GM19099 (cell line): ENCODE measurements around the gene CCHCR1.

Source experiments
- POLR2A ChIP-seq: IDR thresholded peaks from 3 replicates; pipeline ENCODE4 v1.6.1; 2011; ENCODE audit warnings: low read depth; ENCODE audit not compliant: insufficient read length; ENCODE audit errors: extremely low read depth

Gene CCHCR1

DNA sequence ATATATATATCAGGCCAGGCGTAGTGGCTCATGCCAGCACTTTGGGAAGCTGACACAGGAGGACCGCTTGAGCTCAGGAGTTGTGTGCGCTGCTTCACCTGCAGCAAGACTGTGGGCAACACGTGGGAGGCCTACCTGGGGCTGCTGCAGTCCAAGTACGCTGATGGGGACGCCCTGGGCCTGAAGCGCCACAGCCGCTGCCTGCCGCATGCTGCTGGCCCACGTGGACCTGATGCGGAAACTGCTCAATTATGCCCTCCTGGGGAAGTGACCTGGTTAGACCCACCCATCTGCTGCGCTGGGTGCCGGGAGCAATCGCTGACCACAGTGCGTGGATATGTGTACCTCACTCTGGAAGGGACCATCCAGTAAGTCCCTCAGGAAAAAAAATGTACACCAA lies 17.0 kb downstream of the CCHCR1 start:
- no peak for TF ChIP-seq POLR2A

DNA sequence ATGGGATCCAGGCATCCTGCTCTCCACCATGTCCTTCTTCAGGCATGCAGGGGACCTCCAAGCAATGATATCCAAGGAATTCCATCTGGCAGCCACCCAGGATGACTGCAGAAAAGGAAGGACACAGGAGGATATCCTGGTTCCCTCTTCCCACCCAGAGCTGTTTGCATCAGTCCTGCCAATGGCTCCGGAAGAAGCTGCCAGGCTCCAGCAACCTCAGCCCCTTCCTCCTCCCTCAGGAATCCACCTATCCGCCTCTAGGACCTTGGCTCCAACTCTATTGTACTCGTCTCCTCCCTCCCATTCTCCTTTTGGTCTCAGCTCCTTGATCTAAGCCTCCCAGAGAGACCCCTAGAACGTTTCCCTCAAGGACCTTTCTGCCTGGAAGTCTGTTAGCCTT lies 18.0 kb downstream of the CCHCR1 start:
- TF ChIP-seq POLR2A = no peak

DNA sequence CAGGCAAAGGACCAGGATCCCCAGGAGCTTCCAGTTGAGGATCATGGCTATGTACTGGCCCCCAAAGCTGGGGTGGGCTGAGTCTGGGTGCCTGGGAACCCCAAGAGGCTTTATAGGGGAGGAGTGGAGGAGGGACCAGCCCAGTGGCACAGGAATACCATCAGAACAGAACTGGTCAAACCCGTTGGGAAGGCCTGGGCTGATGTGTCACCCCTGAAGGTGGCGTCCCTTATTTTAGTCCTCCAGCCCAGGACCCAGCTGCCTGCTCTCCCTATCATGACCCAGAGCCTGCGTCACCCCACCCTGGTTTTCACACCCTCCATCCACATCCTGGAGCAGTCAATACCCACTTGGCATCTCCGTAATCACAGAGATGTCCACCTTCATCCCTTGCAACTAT lies 18.6 kb downstream of the CCHCR1 start, which contains the start of gene PSORS1C2:
Gene PSORS1C2, minus strand, starts transcription at position 85 of the 400 bp plus-strand sequence. Its CDS starts 40 bp downstream, at position 45.
- TF ChIP-seq POLR2A = no peak

DNA sequence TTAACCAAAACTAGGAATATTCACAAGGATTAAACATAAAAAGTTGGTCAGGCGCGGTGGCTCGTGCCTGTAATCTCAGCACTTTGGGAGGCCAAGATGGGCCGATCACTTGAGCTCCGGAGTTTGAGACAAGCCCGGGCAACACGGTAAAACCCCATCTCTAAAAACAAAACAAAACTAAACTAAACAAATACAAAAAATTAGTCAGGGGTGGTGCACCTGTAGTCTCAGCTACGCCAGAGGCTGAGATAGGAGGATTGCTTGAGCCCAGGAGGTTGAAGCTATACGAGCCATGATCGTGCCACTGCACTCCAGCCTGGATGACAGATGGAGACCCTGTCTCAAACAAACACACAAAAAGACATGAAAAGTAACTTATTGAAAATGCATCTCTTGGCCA lies 21.9 kb downstream of the CCHCR1 start:
- no peak for TF ChIP-seq POLR2A

DNA sequence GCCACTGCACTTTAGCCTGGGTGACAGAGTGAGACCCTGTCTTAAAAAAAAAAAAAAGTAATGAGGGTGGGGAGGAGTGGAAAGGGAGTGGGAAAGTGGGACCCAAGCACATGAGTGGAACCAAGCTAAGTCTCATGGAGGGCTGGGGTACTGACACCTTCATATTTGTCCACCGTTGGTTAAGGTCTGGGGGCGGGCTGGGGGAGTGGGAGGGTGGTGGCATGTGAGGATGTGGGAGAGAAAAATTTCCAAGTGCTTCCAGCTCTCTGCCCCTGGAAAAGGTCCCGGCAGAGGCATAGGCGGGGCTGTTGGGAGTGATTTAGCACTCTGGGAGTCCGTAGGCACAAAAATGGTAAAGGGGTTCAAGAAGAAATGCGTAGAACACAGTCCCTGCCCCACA lies 24.8 kb downstream of the CCHCR1 start:
- no peak for TF ChIP-seq POLR2A

DNA sequence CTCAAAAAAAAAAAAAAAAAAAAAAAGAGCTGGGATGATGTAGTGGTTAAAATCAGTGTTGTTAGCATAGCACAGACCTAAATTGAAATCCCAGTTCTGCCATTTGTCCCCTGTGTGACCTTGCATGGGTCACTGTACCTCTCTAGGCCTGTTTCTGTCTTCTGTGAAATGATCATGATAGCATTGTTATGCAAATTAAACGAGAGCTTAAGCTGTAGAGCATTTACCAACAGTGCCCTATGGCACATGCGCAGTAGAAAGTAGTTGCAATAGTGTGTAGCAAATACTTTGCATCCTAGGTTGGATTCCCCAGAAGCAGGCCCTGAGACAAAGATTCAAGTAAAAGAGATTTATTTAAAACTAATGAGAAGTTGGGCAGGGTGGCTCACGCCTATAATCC lies 26.0 kb downstream of the CCHCR1 start:
- no peak for TF ChIP-seq POLR2A

DNA sequence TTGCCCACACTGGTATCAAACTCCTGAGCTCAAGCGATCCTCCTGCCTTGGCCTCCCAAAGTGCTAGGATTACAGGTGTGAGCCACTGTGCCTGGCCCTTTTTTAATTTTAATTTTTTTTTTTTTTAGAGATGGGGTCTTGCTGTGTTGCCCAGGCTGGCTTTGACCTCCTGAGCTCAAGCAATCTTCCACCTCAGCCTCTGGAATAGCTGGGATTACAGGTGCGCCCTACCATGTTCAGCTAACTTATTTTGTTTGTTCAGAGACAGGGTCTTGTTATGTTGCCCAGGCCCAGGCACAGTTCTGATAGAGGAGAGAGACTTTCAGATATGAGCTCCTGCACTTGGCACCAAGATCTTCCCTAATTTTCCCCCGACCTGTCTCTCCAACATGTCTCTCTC lies 26.9 kb downstream of the CCHCR1 start:
- TF ChIP-seq POLR2A = no peak

DNA sequence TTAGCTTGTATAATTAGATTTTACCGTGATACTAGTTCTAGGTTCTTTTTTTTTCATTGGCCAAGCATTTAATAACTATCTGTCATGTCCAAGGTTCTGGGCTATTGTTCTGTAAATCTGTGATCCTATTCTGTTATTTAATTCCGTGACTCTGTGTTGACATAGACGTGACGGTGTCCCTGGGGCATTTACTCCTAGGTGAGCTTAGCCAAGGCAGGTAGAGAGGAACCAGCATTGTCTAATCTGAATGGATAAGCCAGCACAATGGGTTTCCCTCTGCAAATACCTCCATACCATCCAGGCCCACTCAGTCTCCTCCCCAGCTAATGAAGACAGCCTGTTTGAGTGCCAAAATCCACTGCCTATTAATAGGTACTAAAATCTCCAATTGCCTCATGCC lies 28.5 kb downstream of the CCHCR1 start:
- no peak for TF ChIP-seq POLR2A

DNA sequence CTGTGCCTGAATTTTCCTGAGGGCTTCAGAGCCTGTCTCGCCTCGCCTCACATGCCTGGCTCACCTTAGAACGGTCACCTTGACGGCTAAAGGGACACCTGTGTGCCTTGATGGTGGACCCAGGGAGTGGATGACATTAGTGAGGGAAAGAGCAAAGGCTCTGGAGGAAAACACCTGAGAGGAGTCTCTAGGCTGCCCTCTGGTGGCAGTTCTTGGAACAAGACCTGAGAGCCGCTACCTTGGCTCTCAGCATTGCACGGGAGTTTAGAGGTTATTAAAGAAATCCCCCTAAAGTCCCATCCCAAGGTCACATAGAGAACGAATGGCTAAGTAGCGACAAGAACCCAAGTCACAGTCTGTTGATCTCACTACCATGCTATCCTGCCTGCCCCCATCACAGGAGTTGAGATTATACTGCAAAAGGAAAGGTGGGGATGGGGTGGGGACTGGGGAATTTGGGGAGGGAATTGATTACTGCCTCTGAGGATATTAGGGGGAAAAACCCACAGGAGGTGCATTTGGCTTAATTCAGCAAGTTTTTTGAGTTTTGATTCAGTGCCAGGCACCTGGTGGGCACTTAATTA lies 29.4 kb downstream of the CCHCR1 start:
- no peak for TF ChIP-seq POLR2A

DNA sequence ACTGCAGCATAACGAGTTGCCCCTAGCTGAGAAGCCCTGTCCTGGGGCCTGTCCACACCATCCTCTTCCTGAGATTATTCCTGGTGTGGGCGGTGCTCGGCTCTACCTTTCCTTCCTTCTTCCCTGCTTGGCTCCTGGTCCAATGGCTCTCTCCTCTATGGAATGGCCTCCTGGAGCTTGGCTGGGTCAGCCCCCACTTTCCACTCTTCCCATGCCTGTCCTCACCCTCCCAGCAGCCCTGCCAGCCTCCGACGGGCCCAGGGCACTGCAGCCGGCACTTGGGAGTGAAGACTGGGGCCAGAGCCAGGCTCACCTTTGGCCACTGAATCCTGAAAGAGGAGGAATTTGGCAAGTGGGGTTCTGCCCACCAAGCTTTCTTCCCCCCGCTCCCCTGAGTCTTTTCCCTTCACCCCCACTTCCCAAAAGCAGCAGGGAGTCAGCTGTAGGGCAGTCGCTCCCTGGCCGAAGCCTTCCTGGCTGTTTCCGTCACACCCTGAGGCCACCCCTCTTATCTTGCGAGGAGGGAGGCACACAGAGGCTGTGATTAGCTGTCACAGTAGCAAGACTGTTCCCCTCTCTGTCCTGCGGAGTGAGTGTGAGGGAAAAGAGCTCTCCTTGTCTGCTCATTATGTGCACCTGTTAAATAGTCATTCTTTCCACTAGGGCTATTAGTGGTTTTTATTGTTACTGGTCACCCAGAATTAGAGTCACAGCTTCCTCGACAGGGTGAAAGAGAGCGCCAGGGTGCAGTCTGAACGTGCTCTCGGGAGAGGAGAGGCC lies 31.0 kb downstream of the CCHCR1 start:
- TF ChIP-seq POLR2A = no peak

DNA sequence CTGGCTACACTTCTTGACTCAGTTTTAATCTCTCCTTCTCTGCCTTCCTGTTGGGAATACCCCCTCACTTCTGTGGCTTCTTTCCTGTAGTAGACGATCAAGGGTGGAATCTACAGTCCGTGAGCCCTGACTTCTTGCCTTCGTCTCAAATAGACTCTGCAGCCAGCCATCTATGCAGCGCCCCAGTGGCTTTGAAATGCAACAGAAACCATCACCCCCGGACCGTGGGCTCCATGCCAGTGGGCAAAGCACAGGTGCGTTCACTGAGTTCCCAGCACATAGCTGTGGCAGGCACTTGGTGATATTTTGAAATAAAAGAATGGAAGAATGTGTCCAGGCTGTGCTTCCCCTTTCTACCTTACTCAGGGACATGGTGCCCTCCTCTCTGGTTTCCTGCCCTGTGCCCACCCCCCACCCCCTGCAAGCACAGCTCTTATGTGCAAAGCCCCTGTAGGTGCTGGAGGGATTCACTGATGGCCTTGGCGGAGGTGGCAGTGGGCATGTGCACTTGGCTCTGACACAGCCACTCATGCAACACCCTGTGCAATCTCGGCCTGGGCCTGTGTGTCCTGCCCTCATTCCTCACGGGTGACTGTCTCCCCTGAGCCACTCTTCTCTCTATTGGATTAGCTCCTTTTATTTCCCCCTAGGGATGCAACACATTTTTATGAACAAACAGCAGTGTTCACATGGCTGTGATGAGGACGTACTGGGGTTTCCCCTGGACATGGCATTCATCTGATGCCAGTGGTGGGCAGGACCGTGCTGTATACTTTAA lies 31.8 kb downstream of the CCHCR1 start:
- no peak for TF ChIP-seq POLR2A

DNA sequence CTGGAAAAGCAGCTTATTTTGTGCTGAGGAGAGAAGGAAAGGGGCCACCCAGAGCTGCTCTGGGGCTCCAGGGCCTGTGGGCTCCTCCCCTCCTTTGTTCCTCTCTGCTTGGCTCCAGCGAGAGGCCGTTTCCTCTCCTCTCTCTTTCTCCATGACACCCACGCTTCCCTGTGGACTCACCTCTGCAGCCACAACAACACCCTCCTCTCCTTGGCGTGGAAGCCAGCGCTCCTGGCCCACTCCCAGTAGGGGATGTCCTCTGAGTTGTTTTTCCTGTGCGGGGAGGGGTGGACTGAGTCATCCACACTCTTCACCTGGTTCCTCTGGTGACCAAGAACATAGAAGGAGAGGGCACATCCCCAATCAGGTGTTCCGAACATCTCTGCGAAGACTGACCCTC lies 32.4 kb downstream of the CCHCR1 start:
- no peak for TF ChIP-seq POLR2A

DNA sequence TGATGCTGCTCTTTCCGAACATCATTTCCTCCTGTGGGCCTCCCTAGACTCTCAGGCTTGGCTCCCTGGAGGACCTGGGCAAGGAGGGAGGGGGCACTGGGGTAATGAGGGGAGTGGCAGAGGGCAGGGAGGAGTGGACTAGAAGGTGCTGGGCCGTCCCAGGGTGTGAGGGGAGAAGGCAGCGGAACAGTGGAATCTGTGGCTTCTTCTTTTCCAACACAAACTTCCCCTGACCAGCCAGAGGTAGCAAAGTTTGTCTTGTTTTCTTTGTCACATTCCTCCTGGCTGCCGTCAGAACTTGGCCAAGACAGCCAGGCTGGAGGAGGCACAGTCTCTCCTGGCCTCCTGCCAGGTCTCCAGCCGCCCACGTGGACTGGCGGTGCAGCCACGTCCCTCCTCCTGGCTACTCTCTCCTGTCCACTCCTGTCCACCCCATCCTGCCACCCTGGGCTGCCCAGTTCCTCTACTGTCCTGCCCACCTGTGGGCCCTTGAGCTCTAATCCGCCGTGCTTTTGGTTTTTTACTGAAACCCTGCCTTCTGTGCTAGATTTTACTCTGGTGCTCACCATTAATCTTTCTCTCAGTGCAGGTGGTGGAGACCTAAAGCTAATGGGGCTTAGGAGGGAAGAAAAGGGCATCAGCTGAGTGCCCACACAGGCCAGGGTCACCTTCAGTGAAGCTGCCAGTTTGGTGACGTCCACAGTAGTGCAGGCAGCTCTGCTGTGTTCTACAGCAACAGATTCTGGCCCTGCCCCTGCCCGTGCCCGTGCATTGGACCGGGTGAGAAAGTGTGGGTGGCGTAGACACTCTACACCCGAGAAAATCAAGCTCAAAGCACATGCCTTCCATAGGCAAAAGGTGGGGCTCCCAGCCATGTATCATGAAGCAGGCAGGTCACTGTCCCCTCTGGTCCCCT lies 34.6 kb downstream of the CCHCR1 start:
- no peak for TF ChIP-seq POLR2A

DNA sequence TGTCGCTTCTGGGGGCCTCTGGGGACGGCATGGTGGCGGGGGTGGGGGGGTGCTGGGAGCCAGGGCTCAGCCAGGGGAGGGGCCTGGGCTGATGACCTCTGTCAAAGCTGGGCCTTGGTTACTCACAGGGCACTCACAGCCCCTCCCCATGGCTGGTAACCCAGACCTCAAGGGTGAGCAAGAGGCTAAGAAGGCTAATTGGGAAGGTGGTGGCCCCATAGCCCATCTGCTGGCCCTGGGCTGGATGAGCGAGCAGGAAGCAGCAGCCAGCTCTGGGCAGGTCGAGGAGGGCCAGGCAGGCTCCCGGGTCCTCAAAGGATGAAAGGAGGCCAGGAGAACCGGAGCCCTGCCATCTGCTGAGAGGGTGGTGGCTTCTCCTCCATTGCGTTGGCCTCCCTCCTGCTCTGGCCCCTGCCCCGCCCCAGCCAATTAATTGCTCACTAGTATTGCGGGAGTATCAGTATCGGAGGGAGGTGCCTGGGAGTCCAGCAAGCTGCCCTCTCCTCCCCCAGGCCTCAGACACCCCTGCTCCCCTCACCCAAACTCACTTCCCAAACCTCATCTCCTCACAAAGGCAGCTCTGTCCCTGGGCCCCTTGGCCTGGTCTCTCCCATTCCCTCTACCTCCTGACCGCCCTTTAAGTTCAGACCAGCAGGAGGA lies 36.3 kb downstream of the CCHCR1 start:
- no peak for TF ChIP-seq POLR2A

DNA sequence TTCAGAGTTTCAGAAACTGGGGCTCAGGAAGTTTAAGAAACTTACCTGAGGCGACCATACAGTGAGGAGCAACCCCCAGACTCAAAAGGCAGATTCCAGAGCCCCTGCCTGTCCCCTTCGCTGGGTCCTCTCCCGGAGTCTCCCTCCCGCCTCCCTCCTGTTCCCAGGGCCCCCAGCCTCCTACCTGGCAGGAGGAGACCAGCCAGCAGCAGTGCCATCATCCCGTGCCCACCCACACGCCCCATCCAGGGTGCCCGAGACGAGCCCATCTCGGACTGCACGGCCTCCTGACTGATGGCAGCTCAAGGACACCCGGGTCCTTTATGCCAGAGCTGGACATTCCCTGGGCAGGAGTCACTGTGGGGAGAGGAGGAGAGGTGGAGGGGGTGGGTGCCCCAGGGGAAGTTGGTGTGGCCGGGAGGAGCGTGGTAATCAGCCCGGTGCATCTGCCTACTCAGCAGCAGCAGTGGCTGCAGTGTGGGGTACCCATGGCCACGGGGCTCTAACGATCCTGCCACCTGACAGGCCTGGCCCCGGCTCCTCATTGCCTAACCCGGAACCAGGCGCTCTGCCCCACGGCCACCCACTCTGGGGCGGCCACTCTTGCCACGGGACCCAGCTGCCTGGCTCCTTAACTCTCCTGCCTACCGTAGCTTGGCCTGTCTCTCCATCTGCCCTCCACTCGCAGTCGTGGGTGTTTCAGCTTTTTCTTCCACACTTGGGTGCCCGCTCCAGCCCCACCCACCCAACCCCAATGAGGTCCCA lies 37.3 kb downstream of the CCHCR1 start, which contains the start of gene CDSN:
Gene CDSN, minus strand, starts transcription at position 296 of the 765 bp plus-strand sequence. Its CDS starts 27 bp downstream, at position 269.
- TF ChIP-seq POLR2A = no peak
